Osteoblast (primary cell): Measurements from ENCODE around the gene CD96. TPM values are rescaled to one million over a fixed set of nuclear protein-coding genes. Genes with fewer than 3 reads are reported as not detected.

ENCODE experiments used
- DNase-seq: peaks from one replicate; pipeline ENCODE4 v3.0.0; 2011; ENCODE audit warnings: low spot score, mixed read lengths; ENCODE audit not compliant: insufficient read length; ENCODE audit errors: missing footprints
- H2AFZ ChIP-seq: 2 replicates; pipeline ENCODE4 v1.6.0; 2011; ENCODE audit warnings: mild to moderate bottlenecking, low read length
- H3K27ac ChIP-seq: 2 replicates; pipeline ENCODE4 v1.5.1; 2011; ENCODE audit warnings: mild to moderate bottlenecking, low read depth, low read length, moderate library complexity
- H3K27me3 ChIP-seq: 2 replicates; pipeline ENCODE4 v1.6.0; 2012; ENCODE audit warnings: mild to moderate bottlenecking, control low read depth, inconsistent platforms, low read length, moderate library complexity; ENCODE audit not compliant: insufficient read depth
- H3K36me3 ChIP-seq: 2 replicates; pipeline ENCODE4 v1.5.1; 2011; ENCODE audit warnings: mild to moderate bottlenecking, low read length, control low read depth, moderate library complexity; ENCODE audit not compliant: insufficient read depth
- H3K4me1 ChIP-seq: 2 replicates; pipeline ENCODE4 v1.5.1; 2011; ENCODE audit warnings: mild to moderate bottlenecking, low read length, control low read depth, moderate library complexity; ENCODE audit not compliant: insufficient read depth
- H3K4me2 ChIP-seq: 2 replicates; pipeline ENCODE4 v1.6.0; 2011; ENCODE audit warnings: mild to moderate bottlenecking, low read length; ENCODE audit not compliant: insufficient read depth
- H3K4me3 ChIP-seq: fragments of 200-600 bp; sonication (generic); 3 replicates; pipeline ENCODE4 v1.5.1; 2012; ENCODE audit warnings: mild to moderate bottlenecking, low read length, inconsistent platforms; ENCODE audit not compliant: insufficient read depth
- H3K79me2 ChIP-seq: 2 replicates; pipeline ENCODE4 v1.6.0; 2012; ENCODE audit warnings: mild to moderate bottlenecking, low read length, control low read depth, inconsistent platforms; ENCODE audit not compliant: insufficient read depth
- H3K9me3 ChIP-seq: 2 replicates; pipeline ENCODE4 v1.5.1; 2011; ENCODE audit warnings: low read depth, low read length, control low read depth
- H4K20me1 ChIP-seq: 2 replicates; pipeline ENCODE4 v1.6.0; 2012; ENCODE audit warnings: mild to moderate bottlenecking, low read length, control low read depth; ENCODE audit not compliant: insufficient read depth
- total RNA-seq: library from RNA; depleted of rRNA; stranded (reverse); fragments of >200 nt; gene quantifications from 2 replicates; pipeline ENCODE4 v1.2.3, GENCODE V29; 2012
- TF ChIP-seq, protein P1 (sequence below): IDR thresholded peaks from 2 replicates; pipeline ENCODE4 v1.5.1; 2011; ENCODE audit warnings: mild to moderate bottlenecking, low read depth, low read length, moderate library complexity; ENCODE audit errors: extremely low read depth

The CD96 gene
- total RNA-seq, 1 donor: not detected

DNA sequence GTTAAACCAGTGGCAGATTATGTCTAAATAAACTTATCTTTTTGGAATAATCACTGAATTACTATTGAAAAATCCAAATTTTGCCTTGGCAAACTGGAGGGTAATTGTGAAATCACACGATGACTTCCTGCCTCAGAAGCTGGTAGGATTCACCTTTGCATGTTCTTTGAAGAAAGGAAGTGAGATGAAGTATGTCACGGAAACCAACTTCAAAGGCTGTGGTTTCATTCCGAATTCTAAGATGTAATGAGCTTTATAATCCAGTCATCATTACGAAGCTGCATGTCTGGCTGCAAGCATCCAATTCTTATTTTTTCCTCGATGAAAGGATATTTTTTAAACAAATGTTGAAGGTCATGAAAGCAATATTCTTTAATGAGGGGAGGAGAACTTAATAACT, 68.2 kb downstream of the CD96 start:
- Histone ChIP-seq H3K27ac (no peak overlapping the region), H3K27me3 (no peaks in the 10 kb centered on the region), H3K79me2 (no peaks in the 10 kb centered on the region), H3K4me3 (no peak overlapping the region), H4K20me1 (no peaks in the 10 kb centered on the region), H3K4me2 (no peak overlapping the region), H3K9me3 (no peaks in the 10 kb centered on the region), H3K4me1 (peaks cover 5% of the 10 kb centered on the region), H2AFZ (no peak overlapping the region), H3K36me3 (no peaks in the 10 kb centered on the region)
- DNase-seq: no peak
- TF ChIP-seq, protein P1, sequence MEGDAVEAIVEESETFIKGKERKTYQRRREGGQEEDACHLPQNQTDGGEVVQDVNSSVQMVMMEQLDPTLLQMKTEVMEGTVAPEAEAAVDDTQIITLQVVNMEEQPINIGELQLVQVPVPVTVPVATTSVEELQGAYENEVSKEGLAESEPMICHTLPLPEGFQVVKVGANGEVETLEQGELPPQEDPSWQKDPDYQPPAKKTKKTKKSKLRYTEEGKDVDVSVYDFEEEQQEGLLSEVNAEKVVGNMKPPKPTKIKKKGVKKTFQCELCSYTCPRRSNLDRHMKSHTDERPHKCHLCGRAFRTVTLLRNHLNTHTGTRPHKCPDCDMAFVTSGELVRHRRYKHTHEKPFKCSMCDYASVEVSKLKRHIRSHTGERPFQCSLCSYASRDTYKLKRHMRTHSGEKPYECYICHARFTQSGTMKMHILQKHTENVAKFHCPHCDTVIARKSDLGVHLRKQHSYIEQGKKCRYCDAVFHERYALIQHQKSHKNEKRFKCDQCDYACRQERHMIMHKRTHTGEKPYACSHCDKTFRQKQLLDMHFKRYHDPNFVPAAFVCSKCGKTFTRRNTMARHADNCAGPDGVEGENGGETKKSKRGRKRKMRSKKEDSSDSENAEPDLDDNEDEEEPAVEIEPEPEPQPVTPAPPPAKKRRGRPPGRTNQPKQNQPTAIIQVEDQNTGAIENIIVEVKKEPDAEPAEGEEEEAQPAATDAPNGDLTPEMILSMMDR: no peak

- no peaks in the 10 kb centered on the region for H3K9me3 ChIP-seq
- H3K27me3 ChIP-seq: no peaks in the 10 kb centered on the region
- peaks cover under 1% of the 10 kb centered on the region for H3K4me1 ChIP-seq
- DNase-seq: no peak
- no peak overlapping the region for H3K27ac ChIP-seq
- H4K20me1 ChIP-seq: no peaks in the 10 kb centered on the region
- no peaks in the 10 kb centered on the region for H3K36me3 ChIP-seq
- no peak overlapping the region for H3K4me2 ChIP-seq
- H2AFZ ChIP-seq: no peak overlapping the region
- TF ChIP-seq, protein P1: no peak
- H3K4me3 ChIP-seq: no peak overlapping the region
- no peaks in the 10 kb centered on the region for H3K79me2 ChIP-seq
These were observed 68.6 kb downstream of the CD96 start for GRCh38 chr3:111610612-111611054.

DNA sequence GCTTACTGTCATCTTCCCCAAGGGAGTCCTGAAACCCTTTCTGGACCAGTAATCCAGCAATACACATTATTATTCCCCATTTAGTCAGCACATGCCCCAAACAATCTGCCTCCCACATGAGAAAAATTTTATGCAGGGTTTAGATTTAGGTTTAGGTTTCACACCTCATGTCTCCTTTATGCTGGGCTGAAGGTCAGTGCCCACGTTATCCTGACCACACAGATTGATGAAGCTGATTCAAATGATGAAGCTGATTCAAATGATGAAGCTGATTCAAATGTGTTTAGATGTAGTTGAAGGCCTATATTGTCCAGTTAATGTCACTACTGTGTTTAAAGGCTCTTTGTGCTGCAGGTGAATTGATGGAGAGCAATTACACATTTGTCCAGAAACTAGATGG, 71.3 kb downstream of the CD96 start:
- H3K4me3 ChIP-seq: no peak overlapping the region
- no peaks in the 10 kb centered on the region for H3K9me3 ChIP-seq
- no peaks in the 10 kb centered on the region for H3K36me3 ChIP-seq
- no peaks in the 10 kb centered on the region for H3K79me2 ChIP-seq
- TF ChIP-seq, protein P1: no peak
- no peak overlapping the region for H3K27ac ChIP-seq
- no peak overlapping the region for H3K4me2 ChIP-seq
- H3K27me3 ChIP-seq: no peaks in the 10 kb centered on the region
- DNase-seq: no peak
- H3K4me1 ChIP-seq: no peaks in the 10 kb centered on the region
- no peak overlapping the region for H2AFZ ChIP-seq
- H4K20me1 ChIP-seq: no peaks in the 10 kb centered on the region

- Histone ChIP-seq H3K4me2 (no peak overlapping the region), H3K36me3 (no peaks in the 10 kb centered on the region), H2AFZ (no peak overlapping the region), H3K9me3 (no peaks in the 10 kb centered on the region), H4K20me1 (no peaks in the 10 kb centered on the region), H3K4me1 (no peaks in the 10 kb centered on the region), H3K79me2 (no peaks in the 10 kb centered on the region), H3K27me3 (no peaks in the 10 kb centered on the region), H3K27ac (no peak overlapping the region), H3K4me3 (no peak overlapping the region)
- DNase-seq: no peak
- TF ChIP-seq, protein P1: no peak
These were observed 73.9 kb downstream of the CD96 start for GRCh38 chr3:111615880-111616279.
